NT2/D1 (cell line): ENCODE measurements around the gene RNF212.
A peak's percentile ranks its signal among the peaks of the same experiment; 100 is the strongest.
"Not testable (repeated sequence)": the region's sequence is repeated elsewhere in the genome, so short reads cannot be mapped to it uniquely, and the experiment has no call there.

Experiments
- DNase-seq: peaks from one replicate; pipeline ENCODE4 v3.0.0-alpha.2; 2011; ENCODE audit warnings: low read depth, low spot score
- H3K27me3 ChIP-seq: 2 replicates; pipeline ENCODE4 v1.6.0; 2011; ENCODE audit warnings: mild to moderate bottlenecking; ENCODE audit not compliant: insufficient read length, insufficient read depth
- H3K36me3 ChIP-seq: 2 replicates; pipeline ENCODE4 v1.6.1; 2011; ENCODE audit warnings: mild to moderate bottlenecking, low read length, mixed read lengths; ENCODE audit not compliant: insufficient read depth, insufficient read length
- H3K4me1 ChIP-seq: 2 replicates; pipeline ENCODE4 v1.5.1; 2011; ENCODE audit not compliant: insufficient read depth, insufficient read length
- H3K4me3 ChIP-seq: 2 replicates; pipeline ENCODE4 v1.5.1; 2011; ENCODE audit warnings: low read depth; ENCODE audit not compliant: insufficient read length
- H3K9ac ChIP-seq: 2 replicates; pipeline ENCODE4 v1.6.0; 2011; ENCODE audit warnings: low read depth; ENCODE audit not compliant: insufficient read length
- H3K9me3 ChIP-seq: 2 replicates; pipeline ENCODE4 v1.5.1; 2011; ENCODE audit warnings: mild to moderate bottlenecking, low read length; ENCODE audit not compliant: insufficient read depth
- SUZ12 ChIP-seq: IDR thresholded peaks from 2 replicates; pipeline ENCODE4 v1.6.1; 2011; ENCODE audit not compliant: insufficient read length, insufficient read depth; ENCODE audit errors: extremely low read depth
- YY1 ChIP-seq: IDR thresholded peaks from 2 replicates; pipeline ENCODE4 v1.6.1; 2011; ENCODE audit not compliant: insufficient read length, insufficient read depth
- ZNF274 ChIP-seq: IDR thresholded peaks from 2 replicates; pipeline ENCODE4 v1.6.1; 2011; ENCODE audit warnings: mild to moderate bottlenecking, low read depth, low read length

RNF212 gene

DNA sequence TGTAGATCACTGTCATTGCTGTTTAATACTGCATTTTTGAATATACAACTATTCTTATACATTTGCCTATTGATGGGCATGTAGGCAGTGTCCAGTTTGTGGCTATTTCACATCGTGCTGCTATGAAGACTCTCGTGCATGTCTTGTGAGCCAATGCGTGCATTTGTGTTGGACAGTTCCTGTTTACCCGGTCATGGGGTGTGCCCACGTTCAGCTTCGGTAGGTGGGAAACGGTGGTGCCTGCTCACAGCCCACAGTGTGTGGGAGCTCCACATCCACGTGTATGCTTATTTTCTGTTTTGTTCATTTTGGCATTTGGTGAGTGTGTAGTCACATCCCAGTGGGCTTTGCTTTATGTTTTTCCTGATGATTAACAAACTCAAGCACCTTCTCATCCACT is 19.7 kb upstream of the RNF212 start:
- H3K4me1 ChIP-seq, result peaks cover 2% of the 10 kb centered on the region
- no peaks in the 10 kb centered on the region for H3K9me3 ChIP-seq
- no peak for TF ChIP-seq ZNF274
- no peak for TF ChIP-seq SUZ12
- no peak for TF ChIP-seq YY1
- no peak for DNase-seq
- no peaks in the 10 kb centered on the region for H3K36me3 ChIP-seq
- H3K4me3 ChIP-seq, result no peak overlapping the region
- H3K9ac ChIP-seq, result no peak overlapping the region
- no peaks in the 10 kb centered on the region for H3K27me3 ChIP-seq

DNA sequence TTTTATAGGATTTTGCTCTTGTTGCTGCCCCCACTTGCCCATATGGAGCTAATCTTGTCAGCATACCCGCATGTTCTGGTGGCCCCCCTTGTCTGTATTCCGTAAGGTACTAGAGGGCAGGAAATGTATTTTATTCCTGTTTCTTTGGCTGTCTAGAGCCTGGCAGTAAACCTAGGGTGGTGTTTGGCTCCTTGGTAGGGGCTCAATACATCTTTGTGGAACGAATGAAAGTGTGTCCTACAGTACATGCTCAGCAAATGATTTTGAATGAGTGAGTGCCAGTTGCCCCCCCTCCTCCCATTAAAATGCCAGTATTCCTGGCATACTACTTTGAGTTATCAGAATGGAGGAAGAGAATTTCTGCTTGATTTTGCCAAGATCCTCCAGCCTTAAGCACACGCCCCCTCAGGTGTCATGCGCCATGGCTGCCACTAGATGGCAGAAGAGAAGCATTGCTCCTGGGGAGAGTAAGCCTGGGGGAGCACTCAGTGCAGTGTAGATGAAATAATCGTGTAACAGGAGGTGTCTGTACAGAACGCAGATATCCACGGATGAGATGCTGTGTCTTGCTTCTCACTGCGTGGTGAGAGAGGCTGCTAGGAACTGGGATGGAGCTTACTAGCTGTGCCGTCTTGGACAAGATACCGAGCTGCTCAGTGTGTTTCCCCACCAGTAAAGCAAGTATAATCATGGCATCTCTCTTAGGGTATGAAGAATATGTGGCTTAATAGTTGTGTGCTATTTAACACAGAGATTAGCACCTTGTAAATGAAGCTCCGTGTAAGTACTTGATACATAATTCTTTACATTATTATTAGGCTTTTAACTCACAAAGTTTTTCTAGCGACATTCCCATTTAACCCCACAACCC is 17.2 kb upstream of the RNF212 start:
- Histone ChIP-seq H3K36me3 (no peaks in the 10 kb centered on the region), H3K9me3 (no peaks in the 10 kb centered on the region), H3K9ac (no peak overlapping the region), H3K4me3 (no peak overlapping the region), H3K27me3 (no peaks in the 10 kb centered on the region), H3K4me1 (peaks cover 2% of the 10 kb centered on the region)
- TF ChIP-seq ZNF274, result no peak
- no peak for TF ChIP-seq SUZ12
- TF ChIP-seq YY1, result no peak
- DNase-seq, result peak; percentile 54

DNA sequence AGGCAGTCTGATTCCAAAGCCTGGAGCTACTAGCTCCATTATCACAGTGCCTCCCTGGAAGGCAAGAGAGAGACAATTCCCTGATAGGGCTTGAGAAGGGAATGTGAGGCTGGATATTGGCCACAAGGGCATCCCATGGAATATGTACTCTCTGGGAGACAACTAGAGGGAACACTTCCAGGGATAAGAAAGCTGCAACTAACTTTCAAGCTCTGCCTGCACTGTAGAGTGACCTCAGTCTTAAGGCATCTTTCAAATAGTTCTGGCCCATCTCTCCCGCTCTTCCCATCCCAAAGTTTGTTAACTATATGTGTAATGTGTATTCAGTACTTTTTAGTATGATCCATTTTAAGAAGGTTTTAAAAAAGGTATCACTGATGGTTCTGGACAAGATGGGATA is 13.1 kb upstream of the RNF212 start:
- no peak for TF ChIP-seq ZNF274
- TF ChIP-seq SUZ12, result no peak
- no peak for TF ChIP-seq YY1
- Histone ChIP-seq H3K36me3 (no peaks in the 10 kb centered on the region), H3K4me1 (peaks cover 2% of the 10 kb centered on the region), H3K9me3 (no peaks in the 10 kb centered on the region), H3K9ac (no peak overlapping the region), H3K27me3 (no peaks in the 10 kb centered on the region), H3K4me3 (no peak overlapping the region)
- no peak for DNase-seq

DNA sequence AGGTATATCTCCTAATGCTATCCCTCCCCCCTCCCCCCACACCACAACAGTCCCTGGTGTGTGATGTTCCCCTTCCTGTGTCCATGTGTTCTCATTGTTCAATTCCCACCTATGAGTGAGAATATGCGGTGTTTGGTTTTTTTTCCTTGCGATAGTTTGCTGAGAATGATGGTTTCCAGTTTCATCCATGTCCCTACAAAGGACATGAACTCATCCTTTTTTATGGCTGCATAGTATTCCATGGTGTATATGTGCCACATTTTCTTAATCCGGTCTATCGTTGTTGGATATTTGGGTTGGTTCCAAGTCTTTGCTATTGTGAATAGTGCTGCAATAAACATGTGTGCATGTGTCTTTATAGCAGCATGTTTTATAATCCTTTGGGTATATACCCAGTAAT is 12.1 kb upstream of the RNF212 start:
- not testable (repeated sequence) for H3K9ac ChIP-seq, H3K4me1 ChIP-seq, H3K36me3 ChIP-seq, H3K9me3 ChIP-seq, DNase-seq, H3K27me3 ChIP-seq, H3K4me3 ChIP-seq

DNA sequence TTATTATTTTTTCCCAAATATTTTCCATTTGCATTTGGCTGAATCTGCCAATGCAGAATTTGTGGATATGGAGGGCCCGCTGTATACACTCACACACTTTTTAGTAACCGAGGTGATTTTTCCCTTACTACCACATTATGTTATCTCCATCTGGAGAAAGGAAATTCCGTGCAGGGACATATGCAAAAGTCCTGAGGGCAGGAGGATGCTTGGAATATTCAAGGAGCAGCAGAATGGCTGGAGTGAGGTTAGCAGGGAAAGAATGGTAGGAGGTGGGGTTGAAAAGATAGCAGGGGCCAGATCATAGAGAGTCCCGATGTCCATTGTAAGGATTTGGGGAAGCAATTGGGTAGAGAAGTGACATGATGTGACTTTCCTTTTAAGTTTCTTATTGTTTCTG is 11.5 kb upstream of the RNF212 start:
- Histone ChIP-seq H3K9ac (no peak overlapping the region), H3K4me1 (no peaks in the 10 kb centered on the region), H3K27me3 (no peaks in the 10 kb centered on the region), H3K36me3 (no peaks in the 10 kb centered on the region), H3K4me3 (no peak overlapping the region), H3K9me3 (no peaks in the 10 kb centered on the region)
- TF ChIP-seq SUZ12, result no peak
- no peak for TF ChIP-seq YY1
- TF ChIP-seq ZNF274, result no peak
- no peak for DNase-seq

DNA sequence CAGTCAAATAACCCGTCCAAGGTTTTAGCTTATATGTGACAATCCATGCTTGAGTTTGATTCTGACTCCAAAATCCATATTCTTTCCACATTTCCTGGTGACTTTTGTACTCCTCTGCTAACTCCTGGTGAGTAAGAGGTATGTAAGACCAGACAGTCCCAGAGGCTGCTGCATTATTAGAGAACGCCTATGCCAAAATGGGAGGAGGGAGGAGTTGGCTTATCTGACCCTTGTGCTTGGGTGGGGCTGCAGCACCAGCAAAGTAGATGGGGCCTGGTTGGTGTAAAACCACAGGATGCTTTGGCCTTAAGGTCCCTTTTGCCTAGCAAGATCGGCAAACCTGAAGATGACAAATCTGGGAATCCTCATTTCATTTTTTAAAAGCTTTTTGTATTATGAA is 9.1 kb upstream of the RNF212 start:
- no peaks in the 10 kb centered on the region for H3K36me3 ChIP-seq
- no peaks in the 10 kb centered on the region for H3K27me3 ChIP-seq
- no peak for TF ChIP-seq ZNF274
- no peak for TF ChIP-seq YY1

DNA sequence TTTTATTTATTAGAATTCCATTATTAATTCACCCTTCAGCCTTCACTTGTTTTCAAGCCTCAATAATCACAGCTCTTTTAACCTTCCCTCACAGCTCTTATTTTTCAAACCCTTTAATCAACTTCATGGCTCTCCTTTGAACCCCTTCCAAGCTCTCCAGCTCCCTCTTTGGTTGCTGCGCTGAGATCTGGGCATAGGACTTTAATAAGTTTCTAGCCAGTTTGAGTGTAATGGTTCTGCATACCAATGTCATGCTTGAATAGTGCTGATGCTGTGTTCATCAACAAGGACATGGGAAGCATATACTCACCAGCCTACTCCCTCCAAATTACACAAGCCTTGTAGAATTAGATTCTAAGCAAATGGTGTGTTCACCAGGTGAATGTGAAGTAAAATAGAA is 3.5 kb upstream of the RNF212 start:
- no peak overlapping the region for H3K4me3 ChIP-seq
- TF ChIP-seq ZNF274 (no peak), SUZ12 (no peak), YY1 (no peak)
- DNase-seq, result no peak
- peaks cover 3% of the 10 kb centered on the region for H3K4me1 ChIP-seq
- no peak overlapping the region for H3K9ac ChIP-seq
- H3K27me3 ChIP-seq, result no peaks in the 10 kb centered on the region
- H3K9me3 ChIP-seq, result no peaks in the 10 kb centered on the region
- H3K36me3 ChIP-seq, result no peaks in the 10 kb centered on the region

More for the DNA sequence above, 9.1 kb upstream of the RNF212 start:
- DNase-seq, result no peak
- no peaks in the 10 kb centered on the region for H3K4me1 ChIP-seq
- no peaks in the 10 kb centered on the region for H3K9me3 ChIP-seq
- no peak overlapping the region for H3K9ac ChIP-seq
- no peak overlapping the region for H3K4me3 ChIP-seq
